GM20431 (cell line): Measurements from ENCODE around the gene SERTM2.

Source experiments
- in situ Hi-C: fragments of 300-500 bp; cut with MseI, MboI; formaldehyde crosslinking; loops from one replicate; pipeline ENCODE4 v1.15.0; 2020; ENCODE audit warnings: low sequenced_read_pairs; ENCODE audit not compliant: unreplicated experiment

Gene SERTM2

DNA sequence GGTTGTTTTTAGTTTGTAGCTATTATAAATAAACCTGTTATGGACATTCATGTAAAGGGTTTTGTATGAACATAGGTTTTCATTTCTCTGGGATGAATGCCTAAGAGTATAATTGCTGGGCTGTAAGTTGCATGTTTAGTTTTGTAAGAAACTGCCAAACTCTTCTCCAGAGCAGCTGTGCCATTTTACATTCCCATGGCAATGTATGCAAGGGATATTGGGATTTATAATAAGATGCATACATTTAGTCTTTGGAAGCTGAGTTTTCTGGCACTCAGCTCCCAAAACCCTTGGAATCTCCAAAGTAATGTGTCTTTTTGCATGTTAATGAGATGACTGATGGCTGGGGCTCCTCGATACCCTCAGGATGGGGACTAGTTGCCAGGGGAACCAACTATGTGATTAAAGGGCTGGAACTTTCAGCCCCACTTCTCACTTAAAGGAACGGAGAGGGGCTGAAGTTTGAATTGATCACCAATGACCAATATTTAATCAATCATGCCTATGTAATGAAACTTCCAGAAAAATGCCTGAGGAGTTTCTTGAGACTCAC lies 44.0 kb downstream of the SERTM2 start:
- in situ Hi-C loops: no loop called here

DNA sequence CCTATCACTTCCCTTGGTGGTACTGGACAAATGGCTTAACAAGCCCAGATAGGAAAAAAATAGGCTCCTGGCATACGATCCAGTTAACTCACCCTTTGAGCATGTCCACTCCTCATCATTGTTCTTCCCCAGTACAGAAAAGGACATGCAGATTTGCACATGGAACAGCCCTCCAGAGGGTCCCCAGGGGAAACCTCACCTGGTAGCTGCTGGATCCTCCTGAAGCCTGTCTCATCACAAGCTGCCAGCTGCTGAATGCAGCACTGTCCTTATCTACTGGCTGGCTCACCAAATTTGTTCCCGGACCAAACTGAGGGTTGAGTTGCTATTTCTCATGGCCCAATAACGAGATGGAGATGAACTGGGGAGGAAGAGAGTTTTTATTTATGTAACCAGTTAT lies 49.4 kb downstream of the SERTM2 start:
- in situ Hi-C loops: no loop called here

DNA sequence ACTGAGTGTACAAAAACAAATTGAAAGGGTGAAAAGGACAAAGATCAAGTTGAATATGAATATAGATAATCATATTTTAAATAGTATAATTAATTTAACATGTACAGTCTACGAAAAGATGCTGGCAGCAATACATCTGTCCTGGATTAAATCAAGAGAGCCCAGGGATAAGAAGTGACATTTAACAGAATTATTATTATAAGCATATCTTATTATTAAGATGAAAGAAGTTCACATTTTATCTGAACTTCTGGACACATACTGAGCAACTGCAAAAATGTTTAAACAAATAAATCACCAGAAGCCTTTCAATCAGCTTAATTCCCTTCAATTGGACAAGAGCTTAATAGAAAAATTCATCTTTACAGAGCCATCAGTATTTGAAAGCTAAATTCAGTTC lies 50.4 kb downstream of the SERTM2 start:
- in situ Hi-C loops: no loop called here

DNA sequence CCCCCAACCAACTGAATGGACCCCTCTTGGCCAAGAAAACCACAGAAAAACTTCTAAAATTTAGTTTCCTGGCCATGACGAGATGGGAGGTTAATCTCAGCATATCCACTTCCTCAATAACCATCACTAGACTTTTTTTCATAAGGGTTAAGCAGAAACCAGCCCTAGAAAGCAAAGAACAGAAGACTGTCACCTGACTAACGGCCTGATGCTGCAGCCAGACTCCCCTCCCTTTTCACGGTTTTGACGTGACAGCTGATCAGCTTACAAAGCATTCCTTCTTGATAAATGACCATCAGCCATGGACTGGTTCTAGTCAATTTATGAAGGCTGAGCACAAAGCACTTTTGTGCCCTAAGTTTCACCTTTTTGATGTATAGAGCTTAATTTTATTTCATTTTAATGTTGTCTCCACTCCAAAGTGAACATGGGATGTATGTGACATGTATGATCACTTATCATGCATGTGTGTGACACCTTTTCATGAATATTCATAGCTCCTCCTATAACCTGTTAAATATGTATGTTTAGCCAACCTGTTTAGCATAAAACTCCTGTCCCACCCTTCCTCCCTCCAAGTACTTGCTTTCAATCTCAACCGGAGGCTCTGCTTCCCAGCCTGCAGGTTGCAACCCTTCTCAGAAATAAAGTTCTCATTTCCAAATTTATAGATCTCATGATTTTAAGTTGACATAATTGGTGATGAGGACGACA lies 56.3 kb downstream of the SERTM2 start:
- in situ Hi-C loops: no loop called here

DNA sequence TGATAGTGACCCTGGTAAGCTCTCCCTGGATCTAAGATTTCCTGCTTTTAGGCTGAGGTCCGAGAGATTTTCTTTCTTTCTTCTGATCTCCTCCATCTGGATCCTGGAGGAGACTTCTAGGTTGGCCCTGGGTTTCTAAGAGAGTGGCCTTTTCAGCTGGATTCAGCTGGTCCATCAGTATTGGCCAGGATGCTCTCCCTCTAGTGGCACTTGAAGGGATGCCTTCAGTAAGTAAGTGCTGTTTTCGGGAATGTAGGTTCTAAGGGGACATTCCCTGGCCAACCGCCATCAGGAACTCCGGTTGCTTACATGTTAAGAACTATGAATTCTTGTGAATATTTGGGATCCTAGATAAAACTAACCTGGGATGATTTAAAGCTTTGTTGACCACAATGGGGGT lies 56.9 kb downstream of the SERTM2 start:
- in situ Hi-C loops: no loop called here

DNA sequence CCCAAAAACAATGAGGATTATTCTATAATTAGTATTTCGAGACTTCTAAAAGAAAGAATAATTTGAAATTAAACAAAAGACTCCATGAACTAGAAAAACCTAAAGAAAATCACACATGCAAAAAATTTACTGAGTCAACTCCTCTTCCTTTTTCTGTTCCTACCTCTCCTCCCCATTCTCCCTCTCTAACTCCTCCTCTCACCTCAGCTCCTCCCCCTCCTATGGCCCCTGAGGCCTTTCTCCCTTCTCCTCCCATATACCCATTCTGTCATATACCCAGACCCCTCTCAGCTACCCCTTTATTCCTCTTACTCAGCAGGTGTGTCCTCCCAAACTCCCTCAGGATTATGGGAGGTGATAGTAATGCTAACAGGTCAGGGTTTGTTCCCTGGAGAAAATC lies 57.4 kb downstream of the SERTM2 start:
- in situ Hi-C loops: no loop called here
